Sigmoid colon (tissue), 7 donors: ENCODE data around the gene PAPPA. TPM values are rescaled to one million over a fixed set of nuclear protein-coding genes. Genes with fewer than 3 reads are reported as not detected.

ENCODE experiments used
- DNase-seq: peaks from one replicate; pipeline ENCODE4 v3.0.0-alpha.2; 2019
- H3K27ac ChIP-seq, 4 donors: fragments of 200-600 bp; sonication (generic); one replicate each; pipeline ENCODE4 v1.5.1; 2016 to 2019; ENCODE audit warnings: mild to moderate bottlenecking in 1 of 4
- H3K27me3 ChIP-seq, 3 donors: fragments of 200-600 bp; sonication (generic); one replicate each; pipeline ENCODE4 v1.5.1; 2019; ENCODE audit warnings: mild to moderate bottlenecking in 1 of 3
- H3K36me3 ChIP-seq, 4 donors: fragments of 200-600 bp; sonication (generic); one replicate each; pipeline ENCODE4 v1.5.1; 2016 to 2019
- H3K4me1 ChIP-seq, 4 donors: fragments of 200-600 bp; sonication (generic); one replicate each; pipeline ENCODE4 v1.5.1; 2017 to 2019
- H3K4me3 ChIP-seq, 4 donors: fragments of 200-600 bp; sonication (generic); one replicate each; pipeline ENCODE4 v1.5.1; 2017 to 2019; ENCODE audit warnings: mild to moderate bottlenecking in 2 of 4, moderate library complexity in 1 of 4
- H3K9me3 ChIP-seq, 4 donors: fragments of 200-600 bp in 3 of 4; sonication (generic) in 3 of 4; one replicate each; pipeline versions ENCODE4 v1.5.1 to v1.6.1; 2013 to 2019
- EP300 ChIP-seq, 4 donors: sonication (generic); formaldehyde crosslinking; IDR thresholded peaks; one replicate each; pipeline ENCODE4 v1.6.1; 2017; ENCODE audit warnings: antibody characterized with exemption in 4 of 4
- POLR2A ChIP-seq, 2 donors: fragments of 450-650 bp; IDR thresholded peaks; one replicate each; pipeline ENCODE4 v1.6.1; 2016; ENCODE audit warnings: antibody characterized with exemption in 2 of 2, mild to moderate bottlenecking in 2 of 2, moderate library complexity in 2 of 2
- POLR2AphosphoS5 ChIP-seq, 4 donors: sonication (generic); formaldehyde crosslinking; IDR thresholded peaks; one replicate each; pipeline ENCODE4 v1.6.1; 2017; ENCODE audit warnings: antibody characterized with exemption in 4 of 4
- WGBS, 2 donors: extraction: QIAGEN DNeasy Blood & Tissue Kit; methylation state at CpG; one replicate each; pipeline ENCODE4 v1.1.7; 2013; 5-methylcytosine and 5-hydroxymethylcytosine counted together
- intact Hi-C: fragments of 100-400 bp; cut with DNase I; formaldehyde crosslinking; loops from one replicate; pipeline ENCODE4 v1.15.1; 2023
- polyA plus RNA-seq, 3 donors: library from polyadenylated mRNA; stranded (reverse); fragments of 200-250 nt; gene quantifications; one replicate each; pipeline ENCODE4 v1.2.3, GENCODE V29; 2013
- total RNA-seq, 4 donors: library from RNA; depleted of rRNA; stranded (reverse); fragments of >200 nt; gene quantifications; one replicate each; pipeline ENCODE4 v1.1.0, GENCODE V29; 2016
- TF ChIP-seq, protein P1 (sequence below), 4 experiments: fragments of 450-650 bp in 3 of 4; fragments of 200-600 bp in 1 of 4; IDR thresholded peaks; one replicate each; pipeline ENCODE4 v1.5.1; 2016 to 2019; ENCODE audit warnings: antibody characterized with exemption in 4 of 4, mild to moderate bottlenecking in 3 of 4, moderate library complexity in 2 of 4
- donor health status: healthy with polysubstance abuse.
- donor health status: Bipolar disorder and iron deficiency.
- donor health status: healthy.

Gene PAPPA
- total and polyA plus RNA-seq, 7 donors: under 0.01 to 6.6 (median 3.6) TPM

DNA sequence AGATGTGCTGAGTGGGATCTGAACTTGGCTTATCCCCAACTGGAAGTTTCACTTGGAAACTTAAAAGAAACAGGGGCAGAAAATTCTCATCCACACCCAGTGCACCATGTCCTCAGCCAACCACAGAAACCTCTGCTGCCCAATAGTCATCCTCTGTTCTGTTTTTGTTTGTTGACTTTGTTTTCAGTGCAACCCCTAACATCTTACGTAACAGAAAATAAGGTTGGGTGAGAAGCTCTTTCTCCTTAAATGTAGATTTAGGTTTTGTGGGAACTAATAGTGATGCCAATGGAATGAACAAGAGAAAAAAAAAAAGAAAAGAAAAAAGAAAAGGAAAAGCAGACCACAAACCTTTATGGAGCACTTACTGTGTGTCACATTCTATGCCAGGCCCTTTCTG lies 262.8 kb downstream of the PAPPA start:
- Histone ChIP-seq H3K27ac (no peak overlapping the region), H3K9me3 (no peaks in the 10 kb centered on the region), H3K27me3 (no peaks in the 10 kb centered on the region), H3K36me3 (no peaks in the 10 kb centered on the region), H3K4me3 (no peak overlapping the region), H3K4me1 (no peaks in the 10 kb centered on the region)
- WGBS, 2 donors: 91 to 93% methylated on average over 1 of the region's 1 CpG
- intact Hi-C loops: no loop called here
- no peak for TF ChIP-seq POLR2A (IDR thresholded peaks at IDR 0.05)
- no peak for TF ChIP-seq POLR2AphosphoS5 (IDR thresholded peaks at IDR 0.05)
- TF ChIP-seq, protein P1, sequence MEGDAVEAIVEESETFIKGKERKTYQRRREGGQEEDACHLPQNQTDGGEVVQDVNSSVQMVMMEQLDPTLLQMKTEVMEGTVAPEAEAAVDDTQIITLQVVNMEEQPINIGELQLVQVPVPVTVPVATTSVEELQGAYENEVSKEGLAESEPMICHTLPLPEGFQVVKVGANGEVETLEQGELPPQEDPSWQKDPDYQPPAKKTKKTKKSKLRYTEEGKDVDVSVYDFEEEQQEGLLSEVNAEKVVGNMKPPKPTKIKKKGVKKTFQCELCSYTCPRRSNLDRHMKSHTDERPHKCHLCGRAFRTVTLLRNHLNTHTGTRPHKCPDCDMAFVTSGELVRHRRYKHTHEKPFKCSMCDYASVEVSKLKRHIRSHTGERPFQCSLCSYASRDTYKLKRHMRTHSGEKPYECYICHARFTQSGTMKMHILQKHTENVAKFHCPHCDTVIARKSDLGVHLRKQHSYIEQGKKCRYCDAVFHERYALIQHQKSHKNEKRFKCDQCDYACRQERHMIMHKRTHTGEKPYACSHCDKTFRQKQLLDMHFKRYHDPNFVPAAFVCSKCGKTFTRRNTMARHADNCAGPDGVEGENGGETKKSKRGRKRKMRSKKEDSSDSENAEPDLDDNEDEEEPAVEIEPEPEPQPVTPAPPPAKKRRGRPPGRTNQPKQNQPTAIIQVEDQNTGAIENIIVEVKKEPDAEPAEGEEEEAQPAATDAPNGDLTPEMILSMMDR (IDR thresholded peaks at IDR 0.05): no peak
- no peak for TF ChIP-seq EP300 (IDR thresholded peaks at IDR 0.05)
- DNase-seq: no peak

DNA sequence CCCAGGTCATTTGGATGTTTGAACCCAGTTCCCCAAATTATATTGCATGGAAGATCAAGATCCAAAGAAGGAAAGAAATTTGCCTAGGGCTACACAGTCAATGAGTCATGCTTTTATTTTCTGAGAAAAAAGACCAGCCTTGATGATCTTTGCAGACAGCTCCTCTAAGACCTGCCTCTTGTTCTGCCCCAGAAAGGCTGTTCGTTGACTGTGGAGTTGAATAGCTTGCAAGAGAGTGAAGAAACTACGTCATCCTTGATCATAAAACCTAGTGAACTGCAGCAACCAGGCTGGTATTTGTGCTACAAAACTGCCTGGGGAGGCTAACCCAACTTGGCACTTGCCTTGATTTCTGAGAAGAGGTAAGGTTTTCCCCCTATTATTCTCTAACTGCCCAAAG lies 263.9 kb downstream of the PAPPA start:
- no peaks in the 10 kb centered on the region for H3K27me3 ChIP-seq
- no peaks in the 10 kb centered on the region for H3K36me3 ChIP-seq
- 91 to 92% methylated on average over 2 of the region's 2 CpGs for WGBS, 2 donors
- intact Hi-C loops: no loop called here
- H3K27ac ChIP-seq: no peak overlapping the region
- DNase-seq: no peak
- H3K4me1 ChIP-seq: no peaks in the 10 kb centered on the region
- TF ChIP-seq, protein P1 (IDR thresholded peaks at IDR 0.05): no peak
- no peak for TF ChIP-seq EP300 (IDR thresholded peaks at IDR 0.05)
- no peak for TF ChIP-seq POLR2A (IDR thresholded peaks at IDR 0.05)
- TF ChIP-seq POLR2AphosphoS5 (IDR thresholded peaks at IDR 0.05): no peak
- no peaks in the 10 kb centered on the region for H3K9me3 ChIP-seq
- no peak overlapping the region for H3K4me3 ChIP-seq

DNA sequence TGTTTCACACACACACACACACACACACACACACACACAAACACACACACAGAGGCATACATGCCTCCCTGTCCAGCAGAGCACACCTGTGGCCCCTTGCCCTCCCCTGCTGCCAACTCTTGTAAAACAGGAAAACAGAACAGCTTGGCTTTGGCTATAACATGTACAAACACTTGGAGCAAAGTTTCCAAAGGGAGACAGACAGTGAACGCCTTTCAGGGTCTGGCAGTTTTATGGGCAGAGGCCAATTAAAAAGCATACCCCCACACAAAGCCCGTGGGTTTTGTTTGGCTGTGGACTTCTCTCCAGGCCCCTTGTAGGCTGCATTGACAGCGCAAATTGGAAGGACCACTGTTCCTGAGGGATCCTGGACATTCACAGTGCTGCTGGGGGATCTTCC lies 265.6 kb downstream of the PAPPA start:
- intact Hi-C loops: no loop called here
- Histone ChIP-seq H3K36me3 (no peaks in the 10 kb centered on the region), H3K4me1 (no peaks in the 10 kb centered on the region), H3K4me3 (no peak overlapping the region), H3K27ac (no peak overlapping the region), H3K27me3 (no peaks in the 10 kb centered on the region), H3K9me3 (no peaks in the 10 kb centered on the region)
- TF ChIP-seq POLR2AphosphoS5 (IDR thresholded peaks at IDR 0.05) (no peak), EP300 (IDR thresholded peaks at IDR 0.05) (no peak), POLR2A (IDR thresholded peaks at IDR 0.05) (no peak)
- TF ChIP-seq, protein P1 (IDR thresholded peaks at IDR 0.05): no peak
- 64 to 77% methylated on average over 3 of the region's 3 CpGs for WGBS, 2 donors
- no peak for DNase-seq

DNA sequence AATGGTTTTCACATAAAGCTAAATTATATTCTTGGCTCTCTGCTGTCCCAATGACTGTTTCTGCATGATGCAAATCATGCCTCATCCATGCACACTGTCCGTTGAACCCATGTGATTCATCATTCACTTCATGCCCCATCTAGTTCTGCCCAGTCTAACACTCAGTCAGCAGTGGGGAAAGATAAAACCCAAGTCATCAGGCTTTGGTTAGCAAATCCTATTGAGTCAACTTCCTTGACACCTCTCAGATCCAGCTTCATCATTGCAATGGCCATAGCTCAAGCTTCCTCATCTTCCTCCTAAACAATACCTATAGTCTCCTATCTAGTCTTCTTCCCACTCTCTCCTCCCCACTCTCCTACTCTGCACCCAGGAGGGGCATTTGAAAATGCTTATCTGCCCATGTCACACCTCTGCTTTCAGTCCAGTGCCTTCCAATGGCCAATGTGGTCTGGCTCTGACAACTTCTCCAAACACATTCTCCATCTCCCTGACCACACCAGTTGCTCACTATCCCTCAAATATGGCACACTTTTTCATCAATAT lies 267.5 kb downstream of the PAPPA start:
- no peak for DNase-seq

More for the DNA sequence above, 267.5 kb downstream of the PAPPA start:
- no peak for TF ChIP-seq EP300 (IDR thresholded peaks at IDR 0.05)
- no peak for TF ChIP-seq POLR2A (IDR thresholded peaks at IDR 0.05)
- TF ChIP-seq, protein P1 (IDR thresholded peaks at IDR 0.05): no peak
- no peak for TF ChIP-seq POLR2AphosphoS5 (IDR thresholded peaks at IDR 0.05)
- no peaks in the 10 kb centered on the region for H3K36me3 ChIP-seq
- no peaks in the 10 kb centered on the region for H3K9me3 ChIP-seq
- H3K4me1 ChIP-seq: no peaks in the 10 kb centered on the region
- intact Hi-C loops: no loop called here
- H3K27me3 ChIP-seq: no peaks in the 10 kb centered on the region
- 89 to 91% methylated on average over 1 of the region's 1 CpG for WGBS, 2 donors
- no peak overlapping the region for H3K27ac ChIP-seq
- no peak overlapping the region for H3K4me3 ChIP-seq
